ENCODE data around the gene NOL3. TPM values are rescaled to one million over a fixed set of nuclear protein-coding genes. Genes with fewer than 3 reads are reported as not detected.

The NOL3 gene
- total RNA-seq, 1 donor from 2014 or later, result 86.3 TPM

- DNase-seq (ENCODE audit: low spot score), result peak; percentile 93
- intact Hi-C loops (cut with DNase I), result loop anchor here (2.0 kb wide), 1 partner anchor 24 kb away; no protein-coding TSS in a partner anchor
These were observed 14.8 kb downstream of the NOL3 start for GRCh38 chr16:67184995-67185650.

- intact Hi-C loops (cut with DNase I), result loop anchor here (2.0 kb wide), 1 partner anchor 25 kb away; no protein-coding TSS in a partner anchor
- no peak for DNase-seq (ENCODE audit: low spot score)
These were observed 15.4 kb downstream of the NOL3 start for GRCh38 chr16:67185651-67186134.

GRCh38 chr16:67186550-67186950 lies 16.2 kb downstream of the NOL3 start:
- intact Hi-C loops (cut with DNase I), result no loop called here
- no peak for DNase-seq (ENCODE audit: low spot score)

GRCh38 chr16:67187175-67187890 lies 17.0 kb downstream of the NOL3 start:
- DNase-seq (ENCODE audit: low spot score), result no peak
- intact Hi-C loops (cut with DNase I), result no loop called here

- intact Hi-C loops (cut with DNase I), result no loop called here
- DNase-seq (ENCODE audit: low spot score), result no peak
These were observed 18.0 kb downstream of the NOL3 start for GRCh38 chr16:67188323-67188722.

GRCh38 chr16:67188798-67189197 lies 18.5 kb downstream of the NOL3 start:
- no peak for DNase-seq (ENCODE audit: low spot score)
- intact Hi-C loops (cut with DNase I), result no loop called here

GRCh38 chr16:67190041-67190440 lies 19.7 kb downstream of the NOL3 start, which contains the start of gene EXOC3L1:
EXOC3L1 (minus strand) TSS chr16:67190136; CDS start chr16:67189676, 460 bp downstream.
- DNase-seq (ENCODE audit: low spot score), result no peak
- intact Hi-C loops (cut with DNase I), result no loop called here

- intact Hi-C loops (cut with DNase I), result no loop called here
- no peak for DNase-seq (ENCODE audit: low spot score)
These were observed 20.4 kb downstream of the NOL3 start for GRCh38 chr16:67190448-67191399.

- intact Hi-C loops (cut with DNase I), result no loop called here
- no peak for DNase-seq (ENCODE audit: low spot score)
These were observed 21.2 kb downstream of the NOL3 start for GRCh38 chr16:67191411-67191994.

- DNase-seq (ENCODE audit: low spot score), result peak; percentile 96
These were observed 21.8 kb downstream of the NOL3 start, which contains the start of gene E2F4 for GRCh38 chr16:67191995-67192681. E2F4 (plus strand) TSS chr16:67192155; CDS start chr16:67192228, 73 bp downstream.

GRCh38 chr16:67192781-67193361 lies 22.5 kb downstream of the NOL3 start:
- no peak for DNase-seq (ENCODE audit: low spot score)
- intact Hi-C loops (cut with DNase I), result loop anchor here (1.0 kb wide), 1 partner anchor 33 kb away; no protein-coding TSS in a partner anchor

More at GRCh38 chr16:67191995-67192681, 21.8 kb downstream of the NOL3 start, which contains the start of gene E2F4:
- intact Hi-C loops (cut with DNase I), result loop anchor here (1.0 kb wide), 1 partner anchor 34 kb away; no protein-coding TSS in a partner anchor

GRCh38 chr16:67193536-67193935 lies 23.2 kb downstream of the NOL3 start:
- intact Hi-C loops (cut with DNase I), result no loop called here
- DNase-seq (ENCODE audit: low spot score), result no peak

GRCh38 chr16:67194260-67194659 lies 23.9 kb downstream of the NOL3 start:
- intact Hi-C loops (cut with DNase I), result no loop called here
- DNase-seq (ENCODE audit: low spot score), result no peak

GRCh38 chr16:67195676-67196075 lies 25.3 kb downstream of the NOL3 start:
- intact Hi-C loops (cut with DNase I), result no loop called here
- no peak for DNase-seq (ENCODE audit: low spot score)

- intact Hi-C loops (cut with DNase I), result no loop called here
- DNase-seq (ENCODE audit: low spot score), result no peak
These were observed 26.5 kb downstream of the NOL3 start for GRCh38 chr16:67196881-67197280.

GRCh38 chr16:67197704-67198103 lies 27.4 kb downstream of the NOL3 start:
- intact Hi-C loops (cut with DNase I), result no loop called here
- DNase-seq (ENCODE audit: low spot score), result no peak

- intact Hi-C loops (cut with DNase I), result no loop called here
- DNase-seq (ENCODE audit: low spot score), result no peak
These were observed 27.9 kb downstream of the NOL3 start for GRCh38 chr16:67198238-67198734.

Data from cardiac septum (tissue), 1 donor.